MM.1S (cell line): Measurements from ENCODE around the gene SLC2A1.

Experiments used
- CTCF ChIP-seq: fragments of 300-600 bp; sonication (generic); IDR thresholded peaks from 2 replicates; pipeline ENCODE4 v1.5.1; 2016; ENCODE audit warnings: antibody characterized with exemption, low read length, mixed read lengths
- EZH2 ChIP-seq: fragments of 300-600 bp; sonication (generic); optimal IDR thresholded peaks from 2 replicates; pipeline ENCODE3; 2017; ENCODE audit warnings: low read depth, mild to moderate bottlenecking, antibody characterized with exemption, low read length, mixed read lengths

- TF ChIP-seq CTCF (no peak), EZH2 (no peak)
Observed at GRCh38 chr1:42968654-42969053, 10.0 kb upstream of the SLC2A1 start.
